GM15510 (cell line): ENCODE data around the gene SKIC8.

Experiments
- POLR2A ChIP-seq: IDR thresholded peaks from 3 replicates; pipeline ENCODE4 v1.6.1; 2011; ENCODE audit warnings: borderline replicate concordance; ENCODE audit not compliant: insufficient read length; ENCODE audit errors: extremely low read depth

The SKIC8 gene

GRCh38 chr15:78299101-78299930 lies at the start of gene SKIC8:
TSS of gene SKIC8 (minus strand) at chr15:78299609. CDS start at chr15:78295686, 3,923 bp downstream.
- TF ChIP-seq POLR2A: peak; percentile 91

DNA sequence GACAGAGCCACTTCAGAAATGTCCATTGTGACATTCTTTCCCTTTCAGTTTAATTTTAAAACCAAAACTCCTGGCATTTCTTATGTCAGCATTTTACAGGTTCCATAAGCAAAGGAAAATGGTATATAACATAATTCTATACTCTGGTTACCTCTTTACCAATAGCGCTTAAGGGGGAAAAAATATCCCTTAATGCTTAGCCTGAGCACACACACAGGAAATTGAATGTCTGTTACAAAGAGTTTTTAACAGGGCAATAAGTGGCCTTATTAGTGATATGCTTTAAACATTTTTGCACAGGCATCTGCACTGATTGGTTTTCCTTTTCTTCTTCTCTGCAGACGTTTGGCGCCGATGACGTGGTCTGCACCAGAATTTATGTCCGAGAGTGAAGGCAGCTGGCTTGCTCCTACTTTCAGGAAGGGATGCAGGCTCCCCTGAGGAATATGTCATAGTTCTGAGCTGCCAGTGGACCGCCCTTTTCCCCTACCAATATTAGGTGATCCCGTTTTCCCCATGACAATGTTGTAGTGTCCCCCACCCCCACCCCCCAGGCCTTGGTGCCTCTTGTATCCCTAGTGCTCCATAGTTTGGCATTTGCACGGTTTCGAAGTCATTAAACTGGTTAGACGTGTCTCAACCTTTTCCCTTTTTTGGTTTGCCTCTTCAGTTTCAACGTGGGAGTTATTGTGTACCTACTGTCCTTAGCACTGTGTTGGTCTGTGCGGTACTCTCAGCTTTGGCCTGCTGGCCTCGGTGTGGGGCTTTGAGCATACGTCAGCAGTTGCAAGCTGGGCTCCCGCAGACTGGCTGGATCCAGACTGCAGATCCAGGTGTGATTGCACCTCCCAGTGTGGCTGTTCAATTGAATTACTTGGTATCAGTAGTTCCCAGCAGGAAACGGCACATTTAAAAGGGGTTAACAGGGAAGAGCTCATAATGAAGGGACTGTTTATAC lies 48.5 kb upstream of the SKIC8 start:
- TF ChIP-seq POLR2A: no peak

GRCh38 chr15:78345396-78346125 lies 46.2 kb upstream of the SKIC8 start:
- TF ChIP-seq POLR2A: no peak

GRCh38 chr15:78343276-78344060 lies 44.1 kb upstream of the SKIC8 start:
- TF ChIP-seq POLR2A: no peak

DNA sequence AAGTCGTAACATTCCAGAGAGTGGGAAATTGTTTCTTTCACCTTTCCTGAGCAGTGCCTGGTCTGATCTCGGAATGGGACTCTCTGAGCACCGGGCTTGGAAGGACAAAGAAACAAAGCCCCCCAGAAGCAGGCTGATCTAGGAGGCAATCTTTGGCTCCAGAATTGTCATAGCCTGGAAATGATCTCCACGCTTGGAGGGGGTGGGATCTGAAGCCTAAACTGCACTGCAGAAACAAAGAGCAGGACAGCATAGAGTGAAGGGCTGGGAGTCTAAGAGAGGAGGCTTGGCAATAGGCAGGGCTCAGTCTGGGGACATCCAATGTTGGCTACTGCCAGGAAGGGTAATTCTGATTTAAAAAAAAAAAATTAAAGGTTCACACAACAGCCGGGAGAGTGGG lies 42.6 kb upstream of the SKIC8 start:
- TF ChIP-seq POLR2A: no peak

DNA sequence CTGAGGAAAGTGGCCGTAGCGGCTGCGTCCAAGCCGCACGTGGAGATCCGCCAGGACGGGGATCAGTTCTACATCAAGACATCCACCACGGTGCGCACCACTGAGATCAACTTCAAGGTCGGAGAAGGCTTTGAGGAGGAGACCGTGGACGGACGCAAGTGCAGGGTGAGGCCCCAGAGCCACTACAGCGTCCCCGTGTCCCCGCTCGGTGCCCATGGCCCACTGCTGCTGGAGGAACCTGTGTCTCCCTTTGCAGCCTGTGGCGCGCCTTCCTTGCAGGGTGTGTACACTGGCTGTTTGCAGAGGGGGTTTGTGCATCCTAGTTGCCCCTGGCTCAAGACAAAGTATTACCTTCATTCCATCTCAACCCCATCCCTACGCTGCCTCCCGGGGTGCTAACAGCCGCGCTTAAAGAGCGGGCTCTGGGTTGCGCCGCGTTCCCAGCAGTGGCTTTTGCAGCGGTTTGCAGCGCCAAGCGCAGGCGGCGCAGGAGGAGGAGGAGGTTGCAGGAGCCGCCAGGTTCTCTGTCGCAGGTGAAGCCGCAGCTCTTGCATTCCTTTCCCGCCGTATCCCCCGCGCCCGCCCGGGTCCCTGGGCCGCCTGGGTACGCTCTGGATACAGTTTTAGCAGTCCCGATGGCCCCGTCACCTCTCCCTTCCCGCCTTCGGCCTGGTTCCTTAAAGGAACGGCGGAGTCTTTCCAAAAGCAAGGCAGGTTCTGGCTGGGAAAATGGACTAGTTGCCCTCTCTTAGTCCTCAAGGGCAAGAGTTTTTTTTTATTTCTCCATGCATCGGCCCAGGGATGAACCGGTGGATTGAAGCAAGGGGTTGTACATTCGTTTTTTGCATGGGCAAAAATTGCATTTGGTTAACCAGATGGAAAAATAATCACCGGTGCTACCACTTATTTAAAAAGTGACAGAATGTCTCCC lies 41.9 kb upstream of the SKIC8 start:
- TF ChIP-seq POLR2A: no peak

DNA sequence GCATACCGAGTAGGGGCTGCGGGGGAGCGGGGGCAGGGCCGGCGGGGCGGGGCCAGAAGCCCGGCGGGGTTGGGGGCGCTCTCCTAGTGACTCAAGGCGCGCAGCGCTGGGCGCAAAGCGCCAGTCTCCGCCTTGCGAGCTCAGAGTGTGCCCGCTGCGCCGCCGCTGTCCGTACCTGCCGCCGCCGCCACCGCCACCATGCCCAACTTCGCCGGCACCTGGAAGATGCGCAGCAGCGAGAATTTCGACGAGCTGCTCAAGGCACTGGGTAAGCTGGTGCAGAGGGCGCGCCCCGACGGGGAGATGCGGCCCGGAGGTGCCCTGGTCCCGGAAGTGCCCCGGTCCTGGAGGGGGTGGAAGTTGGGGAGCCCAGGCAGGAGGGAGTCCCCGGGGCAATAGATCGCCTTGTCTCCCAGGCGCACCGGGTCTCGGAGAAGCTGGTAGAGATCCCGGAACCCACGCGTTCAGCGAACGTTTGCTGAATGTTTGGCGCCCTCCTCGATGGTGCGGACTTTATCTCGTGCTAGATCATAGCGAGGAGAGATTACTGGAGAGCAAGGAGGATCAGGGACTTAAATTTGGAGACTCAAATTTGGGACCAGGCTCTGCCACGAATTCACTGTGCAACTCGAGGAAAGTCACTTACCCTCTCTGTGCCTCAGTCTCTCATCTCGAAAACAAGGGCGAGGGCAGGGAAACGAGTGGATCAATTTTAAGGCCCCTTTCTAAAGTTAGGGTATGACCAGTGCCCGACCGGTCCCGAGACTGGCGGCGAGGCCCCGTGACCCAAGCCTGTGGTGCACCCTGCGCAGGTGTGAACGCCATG lies 41.0 kb upstream of the SKIC8 start, which contains the start of gene CRABP1:
TSS of gene CRABP1 (plus strand) at position 123 of the 826 bp plus-strand sequence. CDS start at position 199, 76 bp downstream.
- no peak for TF ChIP-seq POLR2A

- TF ChIP-seq POLR2A: no peak
Observed at GRCh38 chr15:78339559-78339958, 40.1 kb upstream of the SKIC8 start.

- TF ChIP-seq POLR2A: no peak
Observed at GRCh38 chr15:78338781-78339180, 39.4 kb upstream of the SKIC8 start.

- TF ChIP-seq POLR2A: no peak
Observed at GRCh38 chr15:78335985-78336384, 36.6 kb upstream of the SKIC8 start.

GRCh38 chr15:78334845-78335244 lies 35.4 kb upstream of the SKIC8 start:
- no peak for TF ChIP-seq POLR2A

GRCh38 chr15:78329625-78330024 lies 30.2 kb upstream of the SKIC8 start:
- no peak for TF ChIP-seq POLR2A
